ENCODE results near the gene BAIAP2L1. TPM values are rescaled to one million over a fixed set of nuclear protein-coding genes. Genes with fewer than 3 reads are reported as not detected.

Gene BAIAP2L1
- total and polyA plus RNA-seq, 2 experiments from 2014 or later, result 24.1 to 38.3 TPM

- H2AFZ ChIP-seq, result no peak overlapping the region
- no peak overlapping the region for H3K27ac ChIP-seq (ENCODE audit: low read depth)
- H3K4me2 ChIP-seq, result no peak overlapping the region
- no peaks in the 10 kb centered on the region; the same call in 2 of the 3 replicates for H3K9me3 Mint-ChIP-seq
- no peak overlapping the region for H3K4me3 Mint-ChIP-seq
- no peaks in the 10 kb centered on the region for H3K4me1 Mint-ChIP-seq
- peaks cover 15% of the 10 kb centered on the region for H3K36me3 Mint-ChIP-seq (ENCODE audit: low read depth)
- no peaks in the 10 kb centered on the region for H3K4me1 ChIP-seq (ENCODE audit: insufficient read depth)
- no peak overlapping the region for H3K4me3 ChIP-seq
- H3K9me2 ChIP-seq (ENCODE audit: insufficient read depth), result no peaks in the 10 kb centered on the region
- peaks cover 28% of the 10 kb centered on the region for H4K20me1 ChIP-seq (replicated peaks; ENCODE audit: insufficient read depth)
- DNase-seq (ENCODE audit: low spot score) (no peak), ATAC-seq (no peak)
- peaks cover 1% of the 10 kb centered on the region for H3K27me3 Mint-ChIP-seq (ENCODE audit: insufficient read depth, low read depth, poor library complexity)
- H3K79me2 ChIP-seq (replicated peaks; ENCODE audit: insufficient read depth), result peaks cover 24% of the 10 kb centered on the region
- H3K27me3 ChIP-seq (ENCODE audit: insufficient read depth), result no peaks in the 10 kb centered on the region
- H3K27ac Mint-ChIP-seq, result no peak overlapping the region
- no peaks in the 10 kb centered on the region for H3F3A ChIP-seq (replicated peaks; ENCODE audit: low read depth)
- no peaks in the 10 kb centered on the region for H3K36me3 ChIP-seq (ENCODE audit: insufficient read depth)
- TF ChIP-seq NANOG (IDR thresholded peaks at IDR 0.05; ENCODE audit: borderline replicate concordance), result no peak
- no peak for TF ChIP-seq ZNF114 (CRISPR knock-in tag; IDR thresholded peaks at IDR 0.05)
- TF ChIP-seq CREB1 (CRISPR knock-in tag; IDR thresholded peaks at IDR 0.05; ENCODE audit: low read depth), result no peak
- no peak for TF ChIP-seq EZH2phosphoT487 (IDR thresholded peaks at IDR 0.05; ENCODE audit: unreplicated experiment)
- TF ChIP-seq REST (IDR thresholded peaks at IDR 0.05; ENCODE audit: unreplicated experiment), result no peak
- no peak for TF ChIP-seq CTCF (conservative IDR thresholded peaks at IDR 0.05; ENCODE audit: low read depth in 2 of 2)
- TF ChIP-seq EZH2 (IDR thresholded peaks at IDR 0.05; ENCODE audit: low read depth, unreplicated experiment), result no peak
- TF ChIP-seq JUNB (IDR thresholded peaks at IDR 0.05; ENCODE audit: unreplicated experiment), result no peak
- no peak for TF ChIP-seq STAT1 (IDR thresholded peaks at IDR 0.05; ENCODE audit: unreplicated experiment)
- TF ChIP-seq POLR2AphosphoS5 (IDR thresholded peaks at IDR 0.05; ENCODE audit: low read depth), result no peak
- TF ChIP-seq ETS1 (IDR thresholded peaks at IDR 0.05), result no peak
- no peak for TF ChIP-seq ZNF462 (CRISPR knock-in tag; IDR thresholded peaks at IDR 0.05)
- TF ChIP-seq ZNF331 (CRISPR knock-in tag; IDR thresholded peaks at IDR 0.05; ENCODE audit: low read depth), result no peak
Observed at GRCh38 chr7:98338441-98338840, 62.4 kb downstream of the BAIAP2L1 start.

All from GM23338 (cell line).